Endothelial cell of umbilical vein (primary cell): Measurements from ENCODE around the gene PFKL.

Experiments
- MYC ChIP-seq: IDR thresholded peaks from one replicate; pipeline ENCODE4 v1.6.1; 2011; ENCODE audit warnings: mild to moderate bottlenecking, low read depth, low read length
- POLR2A ChIP-seq: IDR thresholded peaks from 2 replicates; pipeline ENCODE4 v1.6.1; 2012; ENCODE audit warnings: low read depth, mild to moderate bottlenecking, control low read depth, low read length
- TF ChIP-seq, protein P1 (sequence below), 2 donors: IDR thresholded peaks; 1 replicate in 1 of 2; 2 replicates in 1 of 2; pipeline ENCODE4 v1.5.1; 2011; ENCODE audit warnings: low read length in 2 of 2, mild to moderate bottlenecking in 2 of 2, moderate library complexity in 2 of 2, control low read depth in 1 of 2, inconsistent platforms in 1 of 2, low read depth in 1 of 2; ENCODE audit not compliant: insufficient read depth in 1 of 2; ENCODE audit errors: extremely low read depth in 1 of 2

DNA sequence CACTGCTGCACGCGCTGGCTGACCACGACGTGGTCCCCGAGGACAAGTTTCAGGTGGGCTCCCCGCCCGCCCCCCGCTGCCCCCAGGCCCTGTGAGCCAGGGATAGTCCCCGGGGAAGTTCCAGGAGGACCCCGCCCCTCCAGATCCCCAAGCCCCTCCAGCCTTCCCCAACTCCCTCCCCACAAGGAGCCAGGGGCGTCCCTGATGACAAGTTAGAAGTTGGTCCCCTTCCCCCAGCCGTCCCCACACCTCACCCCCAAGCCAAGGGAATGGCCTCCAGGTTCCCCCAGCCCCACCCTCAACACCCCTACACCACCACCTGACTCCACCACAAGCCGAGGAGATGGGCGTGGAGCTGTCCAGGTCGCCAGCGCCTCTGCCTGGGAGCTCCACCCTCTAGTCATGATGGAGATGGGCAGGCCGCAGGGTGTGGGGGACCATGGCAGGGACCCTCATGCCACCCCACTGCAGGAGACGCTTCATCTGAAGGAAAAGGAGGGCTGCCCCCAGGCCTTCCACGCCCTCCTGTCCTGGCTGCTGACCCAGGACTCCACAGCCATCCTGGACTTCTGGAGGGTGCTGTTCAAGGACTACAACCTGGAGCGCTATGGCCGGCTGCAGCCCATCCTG lies 13.7 kb upstream of the PFKL start:
- TF ChIP-seq POLR2A (no peak), MYC (no peak)
- TF ChIP-seq, protein P1, sequence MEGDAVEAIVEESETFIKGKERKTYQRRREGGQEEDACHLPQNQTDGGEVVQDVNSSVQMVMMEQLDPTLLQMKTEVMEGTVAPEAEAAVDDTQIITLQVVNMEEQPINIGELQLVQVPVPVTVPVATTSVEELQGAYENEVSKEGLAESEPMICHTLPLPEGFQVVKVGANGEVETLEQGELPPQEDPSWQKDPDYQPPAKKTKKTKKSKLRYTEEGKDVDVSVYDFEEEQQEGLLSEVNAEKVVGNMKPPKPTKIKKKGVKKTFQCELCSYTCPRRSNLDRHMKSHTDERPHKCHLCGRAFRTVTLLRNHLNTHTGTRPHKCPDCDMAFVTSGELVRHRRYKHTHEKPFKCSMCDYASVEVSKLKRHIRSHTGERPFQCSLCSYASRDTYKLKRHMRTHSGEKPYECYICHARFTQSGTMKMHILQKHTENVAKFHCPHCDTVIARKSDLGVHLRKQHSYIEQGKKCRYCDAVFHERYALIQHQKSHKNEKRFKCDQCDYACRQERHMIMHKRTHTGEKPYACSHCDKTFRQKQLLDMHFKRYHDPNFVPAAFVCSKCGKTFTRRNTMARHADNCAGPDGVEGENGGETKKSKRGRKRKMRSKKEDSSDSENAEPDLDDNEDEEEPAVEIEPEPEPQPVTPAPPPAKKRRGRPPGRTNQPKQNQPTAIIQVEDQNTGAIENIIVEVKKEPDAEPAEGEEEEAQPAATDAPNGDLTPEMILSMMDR (IDR thresholded peaks at IDR 0.05; ENCODE audit: extremely low read depth in 1 of 2, insufficient read depth in 1 of 2, low read depth in 1 of 2, low read length in 2 of 2): no peak
